ENCODE data around the gene STAG1.
A peak's percentile ranks its signal among the peaks of the same experiment; 100 is the strongest.
"Not testable (repeated sequence)": the region's sequence is repeated elsewhere in the genome, so short reads cannot be mapped to it uniquely, and the experiment has no call there.

STAG1 gene

DNA sequence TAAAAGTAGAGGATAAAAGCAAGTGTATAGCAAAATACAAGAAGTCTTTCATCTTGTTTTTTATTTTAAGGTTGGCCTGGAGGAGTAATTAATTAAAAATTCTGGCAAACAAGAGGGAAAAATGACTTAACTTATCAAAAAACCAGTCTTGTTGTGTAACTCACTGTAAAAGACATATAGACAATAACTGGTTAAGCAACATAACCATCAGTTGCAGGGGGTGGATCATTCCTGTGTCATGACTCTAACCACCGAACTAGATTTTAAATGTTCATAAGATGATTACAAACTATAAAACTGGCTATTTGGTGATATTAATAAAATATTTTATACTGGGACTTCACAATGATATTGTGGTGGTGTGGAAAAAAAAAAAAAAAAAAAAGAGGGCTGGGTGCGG, 130.6 kb downstream of the STAG1 start:
- Mint-ChIP-seq H3K27ac (no peak overlapping the region), H3K4me1 (peaks cover 6% of the 10 kb centered on the region), H3K4me3 (no peak overlapping the region), H3K27me3 (no peaks in the 10 kb centered on the region), H3K9me3 (no peaks in the 10 kb centered on the region)
- ATAC-seq = no peak
- DNase-seq = no peak

- no peak for ATAC-seq
- Mint-ChIP-seq H3K4me1 (peaks cover 2% of the 10 kb centered on the region), H3K27me3 (no peaks in the 10 kb centered on the region), H3K9me3 (no peaks in the 10 kb centered on the region), H3K27ac (no peak overlapping the region), H3K4me3 (no peak overlapping the region)
- DNase-seq = no peak
Measured at GRCh38 chr3:136620436-136620835, 131.7 kb downstream of the STAG1 start.

DNA sequence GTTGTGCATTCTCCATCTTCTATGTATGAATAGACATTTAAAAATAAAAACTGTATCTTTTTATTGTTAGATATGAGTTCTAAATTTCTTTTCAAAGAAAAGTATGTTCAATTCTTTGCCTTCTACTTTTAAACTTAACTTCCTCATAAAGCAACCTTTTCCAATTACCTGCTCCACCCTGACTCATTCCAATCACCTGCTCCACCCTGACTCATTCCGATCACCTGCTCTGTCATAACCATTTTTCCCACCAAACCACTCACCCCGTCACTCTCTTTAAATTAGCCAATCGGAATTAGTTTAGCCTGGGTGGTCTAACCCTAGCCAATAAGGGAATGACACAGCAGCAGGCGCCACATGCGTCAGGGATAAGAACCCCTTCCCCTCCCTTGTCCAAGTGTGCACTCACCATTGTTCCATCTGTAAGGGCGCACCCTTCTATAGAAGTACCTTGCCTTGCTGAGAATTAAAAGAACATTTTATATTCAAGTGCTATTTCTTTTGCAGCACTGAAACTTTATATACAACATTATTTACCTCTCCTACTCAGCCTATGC, 134.1 kb downstream of the STAG1 start:
- H3K9me3 Mint-ChIP-seq, H3K4me3 Mint-ChIP-seq, H3K4me1 Mint-ChIP-seq, ATAC-seq, H3K27me3 Mint-ChIP-seq, DNase-seq: not testable (repeated sequence)
- H3K27ac Mint-ChIP-seq = peak overlapping the region in 1 of 2 donors; percentile 1

- no peak for ATAC-seq
- Mint-ChIP-seq H3K27me3 (no peaks in the 10 kb centered on the region), H3K9me3 (no peaks in the 10 kb centered on the region), H3K4me3 (no peak overlapping the region), H3K4me1 (no peaks in the 10 kb centered on the region), H3K27ac (no peak overlapping the region)
- no peak for DNase-seq
Measured at GRCh38 chr3:136617198-136617597, 135.0 kb downstream of the STAG1 start.

GRCh38 chr3:136612512-136612911, 139.7 kb downstream of the STAG1 start:
- Mint-ChIP-seq H3K27me3 (no peaks in the 10 kb centered on the region), H3K4me3 (no peak overlapping the region), H3K9me3 (no peaks in the 10 kb centered on the region), H3K4me1 (no peaks in the 10 kb centered on the region), H3K27ac (no peak overlapping the region)
- ATAC-seq (no peak), DNase-seq (no peak)

- Mint-ChIP-seq H3K9me3 (no peaks in the 10 kb centered on the region), H3K4me3 (no peak overlapping the region), H3K27me3 (no peaks in the 10 kb centered on the region), H3K4me1 (peaks cover 6% of the 10 kb centered on the region), H3K27ac (no peak overlapping the region)
- ATAC-seq (no peak), DNase-seq (no peak)
Measured at GRCh38 chr3:136606990-136607389, 145.2 kb downstream of the STAG1 start.

GRCh38 chr3:136606216-136606615, 146.0 kb downstream of the STAG1 start:
- not testable (repeated sequence) for ATAC-seq, H3K4me3 Mint-ChIP-seq, DNase-seq, H3K27me3 Mint-ChIP-seq, H3K9me3 Mint-ChIP-seq, H3K27ac Mint-ChIP-seq, H3K4me1 Mint-ChIP-seq

GRCh38 chr3:136604961-136605360, 147.2 kb downstream of the STAG1 start:
- peaks cover 6% of the 10 kb centered on the region for H3K4me1 Mint-ChIP-seq
- ATAC-seq = no peak
- no peaks in the 10 kb centered on the region for H3K9me3 Mint-ChIP-seq
- DNase-seq = no peak
- H3K4me3 Mint-ChIP-seq = no peak overlapping the region
- no peaks in the 10 kb centered on the region for H3K27me3 Mint-ChIP-seq
- H3K27ac Mint-ChIP-seq = no peak overlapping the region

DNA sequence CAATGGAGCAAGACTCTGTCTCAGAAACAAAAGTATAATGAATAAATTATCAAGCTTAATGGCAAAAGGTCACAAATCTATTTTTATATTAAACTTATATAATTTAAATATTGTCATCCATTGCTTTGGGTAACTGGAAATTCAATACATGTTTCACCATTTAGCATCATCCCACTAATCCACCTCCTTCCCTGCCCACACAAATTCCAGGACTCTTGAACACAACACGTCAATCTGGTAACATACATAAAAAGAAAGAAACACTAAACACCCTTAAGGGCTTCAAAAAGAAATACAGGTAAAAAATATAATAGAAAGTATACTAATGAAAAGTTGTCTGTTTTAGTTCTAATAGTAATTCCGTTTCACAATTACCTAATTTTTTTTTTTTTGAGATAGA, 149.4 kb downstream of the STAG1 start:
- no peak for DNase-seq
- H3K9me3 Mint-ChIP-seq = no peaks in the 10 kb centered on the region
- H3K27me3 Mint-ChIP-seq = no peaks in the 10 kb centered on the region
- no peak for ATAC-seq
- peaks cover 10% of the 10 kb centered on the region for H3K4me1 Mint-ChIP-seq
- H3K27ac Mint-ChIP-seq = no peak overlapping the region
- no peak overlapping the region for H3K4me3 Mint-ChIP-seq

- ATAC-seq (no peak), DNase-seq (no peak)
- Mint-ChIP-seq H3K9me3 (no peaks in the 10 kb centered on the region), H3K4me3 (no peak overlapping the region), H3K4me1 (peaks cover 10% of the 10 kb centered on the region), H3K27me3 (no peaks in the 10 kb centered on the region), H3K27ac (peak overlapping the region in 1 of 2 donors; percentile 40)
Measured at GRCh38 chr3:136595913-136596697, 156.1 kb downstream of the STAG1 start.

- H3K9me3 Mint-ChIP-seq = no peaks in the 10 kb centered on the region
- ATAC-seq (no peak), DNase-seq (no peak)
- no peaks in the 10 kb centered on the region for H3K4me1 Mint-ChIP-seq
- H3K27ac Mint-ChIP-seq = no peak overlapping the region
- no peaks in the 10 kb centered on the region for H3K27me3 Mint-ChIP-seq
- H3K4me3 Mint-ChIP-seq = no peak overlapping the region
Measured at GRCh38 chr3:136586580-136586979, 165.6 kb downstream of the STAG1 start.

DNA sequence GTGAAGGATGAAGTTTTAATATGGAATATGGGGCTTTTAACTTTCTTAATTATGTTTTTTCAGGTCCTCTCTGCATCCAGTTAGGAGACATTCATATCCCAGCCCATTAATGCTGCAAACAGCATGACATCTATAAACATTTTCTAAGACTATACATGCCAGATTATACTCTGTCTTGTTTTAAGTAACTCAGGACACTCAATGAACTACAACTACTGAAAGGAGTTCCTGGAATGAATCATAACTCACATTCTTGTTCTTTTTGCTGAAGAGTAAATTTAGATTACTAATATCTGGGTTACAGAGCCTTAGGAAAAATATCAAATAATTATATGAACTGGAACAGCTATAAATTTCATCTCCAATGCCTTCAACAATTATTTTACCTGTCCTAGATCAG, 167.4 kb downstream of the STAG1 start:
- DNase-seq (no peak), ATAC-seq (no peak)
- no peak overlapping the region for H3K27ac Mint-ChIP-seq
- H3K4me1 Mint-ChIP-seq = no peaks in the 10 kb centered on the region
- H3K4me3 Mint-ChIP-seq = no peak overlapping the region
- no peaks in the 10 kb centered on the region for H3K27me3 Mint-ChIP-seq
- H3K9me3 Mint-ChIP-seq = no peaks in the 10 kb centered on the region

- Mint-ChIP-seq H3K4me1 (no peaks in the 10 kb centered on the region), H3K27ac (no peak overlapping the region), H3K4me3 (no peak overlapping the region), H3K9me3 (no peaks in the 10 kb centered on the region), H3K27me3 (no peaks in the 10 kb centered on the region)
- ATAC-seq (no peak), DNase-seq (no peak)
Measured at GRCh38 chr3:136583823-136584222, 168.4 kb downstream of the STAG1 start.

DNA sequence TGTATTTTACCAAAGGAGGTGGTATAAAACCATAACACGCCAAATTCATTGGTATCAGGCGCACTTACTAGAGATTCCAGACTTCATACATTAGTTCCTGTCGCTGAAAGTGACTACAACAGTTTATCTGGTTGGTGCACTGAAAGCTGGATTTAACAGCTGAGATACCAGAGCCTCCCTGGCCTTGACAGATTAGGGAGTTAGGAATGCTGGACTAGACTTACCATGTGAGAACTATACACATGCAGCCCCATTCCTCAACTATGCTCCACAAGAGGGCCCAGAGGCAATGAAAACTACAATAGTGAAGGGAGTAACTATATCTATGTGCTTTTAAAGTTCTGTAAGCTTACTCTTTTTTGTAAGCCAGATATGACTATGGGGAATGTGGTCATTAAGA, 174.4 kb downstream of the STAG1 start:
- Mint-ChIP-seq H3K27me3 (no peaks in the 10 kb centered on the region), H3K4me3 (no peak overlapping the region), H3K4me1 (no peaks in the 10 kb centered on the region), H3K9me3 (no peaks in the 10 kb centered on the region), H3K27ac (peak overlapping the region in 1 of 2 donors; percentile 30)
- ATAC-seq (no peak), DNase-seq (no peak)

GRCh38 chr3:136576279-136577009, 175.7 kb downstream of the STAG1 start:
- Mint-ChIP-seq H3K27me3 (no peaks in the 10 kb centered on the region), H3K9me3 (no peaks in the 10 kb centered on the region), H3K4me1 (no peaks in the 10 kb centered on the region), H3K4me3 (no peak overlapping the region), H3K27ac (no peak overlapping the region)
- DNase-seq = no peak
- no peak for ATAC-seq

- Mint-ChIP-seq H3K27me3 (no peaks in the 10 kb centered on the region), H3K4me3 (no peak overlapping the region), H3K27ac (no peak overlapping the region), H3K4me1 (no peaks in the 10 kb centered on the region), H3K9me3 (no peaks in the 10 kb centered on the region)
- no peak for ATAC-seq
- no peak for DNase-seq
Measured at GRCh38 chr3:136567599-136568188, 184.5 kb downstream of the STAG1 start.
